Smooth muscle cell of the umbilical artery (primary cell): ENCODE data around the gene CNTRL. TPM values are rescaled to one million over a fixed set of nuclear protein-coding genes. Genes with fewer than 3 reads are reported as not detected.

Source experiments
- total RNA-seq: library from RNA; depleted of rRNA; stranded (reverse); fragments of >200 nt; gene quantifications from 2 replicates; pipeline ENCODE4 v1.2.3, GENCODE V29; 2014

Gene CNTRL, protein sequence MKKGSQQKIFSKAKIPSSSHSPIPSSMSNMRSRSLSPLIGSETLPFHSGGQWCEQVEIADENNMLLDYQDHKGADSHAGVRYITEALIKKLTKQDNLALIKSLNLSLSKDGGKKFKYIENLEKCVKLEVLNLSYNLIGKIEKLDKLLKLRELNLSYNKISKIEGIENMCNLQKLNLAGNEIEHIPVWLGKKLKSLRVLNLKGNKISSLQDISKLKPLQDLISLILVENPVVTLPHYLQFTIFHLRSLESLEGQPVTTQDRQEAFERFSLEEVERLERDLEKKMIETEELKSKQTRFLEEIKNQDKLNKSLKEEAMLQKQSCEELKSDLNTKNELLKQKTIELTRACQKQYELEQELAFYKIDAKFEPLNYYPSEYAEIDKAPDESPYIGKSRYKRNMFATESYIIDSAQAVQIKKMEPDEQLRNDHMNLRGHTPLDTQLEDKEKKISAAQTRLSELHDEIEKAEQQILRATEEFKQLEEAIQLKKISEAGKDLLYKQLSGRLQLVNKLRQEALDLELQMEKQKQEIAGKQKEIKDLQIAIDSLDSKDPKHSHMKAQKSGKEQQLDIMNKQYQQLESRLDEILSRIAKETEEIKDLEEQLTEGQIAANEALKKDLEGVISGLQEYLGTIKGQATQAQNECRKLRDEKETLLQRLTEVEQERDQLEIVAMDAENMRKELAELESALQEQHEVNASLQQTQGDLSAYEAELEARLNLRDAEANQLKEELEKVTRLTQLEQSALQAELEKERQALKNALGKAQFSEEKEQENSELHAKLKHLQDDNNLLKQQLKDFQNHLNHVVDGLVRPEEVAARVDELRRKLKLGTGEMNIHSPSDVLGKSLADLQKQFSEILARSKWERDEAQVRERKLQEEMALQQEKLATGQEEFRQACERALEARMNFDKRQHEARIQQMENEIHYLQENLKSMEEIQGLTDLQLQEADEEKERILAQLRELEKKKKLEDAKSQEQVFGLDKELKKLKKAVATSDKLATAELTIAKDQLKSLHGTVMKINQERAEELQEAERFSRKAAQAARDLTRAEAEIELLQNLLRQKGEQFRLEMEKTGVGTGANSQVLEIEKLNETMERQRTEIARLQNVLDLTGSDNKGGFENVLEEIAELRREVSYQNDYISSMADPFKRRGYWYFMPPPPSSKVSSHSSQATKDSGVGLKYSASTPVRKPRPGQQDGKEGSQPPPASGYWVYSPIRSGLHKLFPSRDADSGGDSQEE (N-terminal part only)
- 3.3 and 6.2 TPM in 2 replicates for total RNA-seq

DNA sequence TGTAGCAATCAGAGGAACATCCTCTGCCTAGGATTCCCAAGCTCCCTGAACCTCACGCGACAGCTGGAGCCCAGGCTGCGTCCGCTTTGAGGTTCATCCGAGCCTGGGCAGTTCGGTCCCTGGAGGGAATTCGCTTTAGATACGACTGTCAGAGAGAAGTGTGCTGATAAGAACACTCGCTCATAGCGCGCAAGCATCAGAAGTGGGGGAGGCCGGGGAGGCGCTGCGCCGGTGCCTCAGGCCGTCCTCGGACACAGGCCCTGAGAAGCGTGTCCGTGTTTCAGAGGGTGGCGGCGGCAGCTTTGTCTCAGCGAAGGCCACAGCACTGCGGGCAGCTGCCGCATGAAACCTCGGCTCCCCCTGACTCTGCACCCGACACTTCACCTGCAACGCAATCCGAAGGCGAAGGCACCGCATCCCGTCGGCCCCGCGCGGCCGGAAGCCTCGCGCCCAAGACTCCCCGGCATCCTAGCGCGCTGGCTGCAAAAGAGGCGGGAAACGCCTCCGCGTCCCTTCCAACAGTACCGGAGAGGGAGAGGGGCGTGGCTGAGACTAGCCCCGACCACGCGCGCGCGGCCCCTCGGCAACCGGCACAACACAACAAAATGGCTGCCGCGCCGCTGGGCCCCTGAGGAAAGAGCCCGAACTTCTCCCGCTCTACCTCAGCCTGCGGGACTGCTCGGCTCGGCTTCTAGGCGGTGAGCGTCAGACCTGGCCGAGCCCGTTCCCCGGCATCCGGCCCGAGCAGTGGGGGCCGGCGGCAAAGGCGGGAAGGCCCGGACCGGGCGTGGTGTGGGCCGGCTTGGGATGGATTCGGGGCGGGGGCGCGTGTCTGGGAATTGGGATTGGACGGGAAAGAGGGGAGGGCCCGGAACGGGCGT lies at the start of gene CNTRL:
CNTRL (plus strand) TSS at position 586 of the 881 bp plus-strand sequence. CDS start 13,372 bp downstream, outside the sequence.

DNA sequence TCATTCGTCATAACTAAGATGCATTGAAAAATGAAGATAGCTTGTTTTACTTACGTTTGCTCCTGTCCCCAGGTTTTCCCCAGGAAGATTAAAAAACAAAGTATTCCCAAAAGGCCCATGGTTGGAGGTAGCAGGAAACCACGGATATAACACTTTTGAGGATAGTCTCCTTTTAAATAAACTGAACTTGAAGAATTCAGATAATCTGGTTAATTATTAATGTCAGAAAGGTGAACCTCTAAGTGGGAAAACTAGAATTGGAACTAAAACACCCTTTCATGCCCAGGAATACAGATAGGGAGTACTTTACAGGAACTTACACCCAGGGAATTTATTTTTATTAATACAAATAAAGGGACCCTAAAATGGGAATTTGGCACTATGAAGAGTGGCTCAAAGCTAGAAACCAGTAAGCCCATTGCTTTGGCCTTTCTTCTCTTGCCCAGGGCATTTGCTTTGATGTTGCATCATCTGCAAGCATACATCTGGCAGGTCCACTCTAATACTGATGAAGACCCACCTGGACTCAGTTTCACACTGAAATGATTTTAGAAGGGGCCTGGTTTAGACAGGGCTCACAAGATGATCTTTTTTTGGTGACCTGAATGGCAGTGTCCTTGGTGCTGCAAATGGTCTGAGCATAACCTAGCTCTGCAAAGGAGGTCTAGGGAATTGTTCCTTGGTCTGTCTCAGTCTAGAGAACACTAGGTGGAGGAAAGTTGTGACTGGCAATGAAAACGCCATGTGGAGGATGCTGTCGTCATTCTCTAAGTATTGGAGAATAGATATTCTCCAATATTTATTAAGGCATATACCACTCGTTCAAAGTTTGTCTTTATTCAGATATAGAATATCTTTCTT lies 24.4 kb upstream of the CNTRL start, which contains the start of gene C5:
C5 (minus strand) TSS at position 148 of the 861 bp plus-strand sequence; CDS start at position 119, 29 bp downstream.

DNA sequence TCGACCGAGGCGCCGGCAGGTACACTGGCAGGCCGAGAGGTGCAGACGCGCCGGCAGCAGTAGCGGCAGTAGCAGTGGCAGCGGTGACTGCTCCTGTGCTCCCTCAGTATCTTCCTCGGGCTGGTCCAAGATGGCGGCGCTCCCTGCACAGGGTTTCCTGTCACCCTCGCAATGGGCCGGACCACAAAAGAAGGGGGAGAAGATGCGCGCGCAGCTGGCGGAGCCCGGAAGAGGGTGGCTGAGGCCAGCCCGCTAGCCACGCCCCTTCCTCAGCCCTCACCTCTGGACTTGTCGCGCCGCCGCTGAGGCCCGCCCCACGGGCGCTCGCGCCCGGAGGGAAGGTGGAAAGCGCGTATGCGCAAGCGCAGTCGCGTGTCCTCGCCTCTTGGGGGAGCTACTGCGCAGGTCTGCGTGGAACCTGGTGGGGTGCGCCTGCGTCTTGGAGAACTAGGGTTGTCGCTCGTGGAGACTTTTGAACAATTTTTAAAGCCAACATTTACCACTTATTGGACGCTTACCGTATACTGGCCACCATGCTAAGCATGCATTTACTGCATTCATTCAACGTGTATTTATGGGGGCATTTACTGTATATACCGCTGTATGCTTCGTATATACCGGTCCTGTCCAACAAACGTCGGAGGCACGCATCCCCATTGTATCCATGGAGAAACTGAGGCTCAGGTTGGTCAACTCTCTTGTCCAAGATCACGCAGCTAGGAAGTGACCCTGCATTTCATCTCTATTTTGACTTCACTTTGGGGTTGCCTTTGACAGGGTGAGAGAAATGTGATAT lies 127.2 kb downstream of the CNTRL start, which contains the start of gene RAB14:
RAB14 (minus strand) TSS at position 132 of the 796 bp plus-strand sequence. CDS start 8,457 bp downstream, outside the sequence.

Other genes with a start within 250 kb of the CNTRL start
- gene PSMD5, start 232.0 kb upstream of the CNTRL start, total RNA-seq = 22.9 and 40.9 TPM in 2 replicates
- 12.2 and 36.4 TPM in 2 replicates for gene PHF19, start 197.8 kb upstream of the CNTRL start, total RNA-seq
- 2.1 and 3.1 TPM in 2 replicates for gene TRAF1, start 148.2 kb upstream of the CNTRL start, total RNA-seq
- 1.5 and 3.0 TPM in 2 replicates for gene C5, start 24.7 kb upstream of the CNTRL start, total RNA-seq
- gene RAB14, start 126.9 kb downstream of the CNTRL start, total RNA-seq = 22.3 and 37.7 TPM in 2 replicates
- gene GSN, start 193.2 kb downstream of the CNTRL start, total RNA-seq = 316 and 509 TPM in 2 replicates